K562 (cell line): ENCODE results near the gene SARS1. TPM values are rescaled to one million over a fixed set of nuclear protein-coding genes. Genes with fewer than 3 reads are reported as not detected.

Experiments used
- CBX5 ChIP-seq: IDR thresholded peaks from 2 replicates; pipeline ENCODE4 v1.6.1; 2014; ENCODE audit warnings: low read depth, borderline replicate concordance
- GABPB1 ChIP-seq: sonication (generic); formaldehyde crosslinking; IDR thresholded peaks from 2 replicates; pipeline ENCODE4 v1.8.0; 2022; ENCODE audit warnings: mild to moderate bottlenecking, missing genetic modification reagents
- HNRNPH1 ChIP-seq: fragments of 200-400 bp; formaldehyde crosslinking; optimal IDR thresholded peaks from 2 replicates; pipeline ENCODE3; 2017; ENCODE audit warnings: low read depth, mild to moderate bottlenecking, low read length, moderate library complexity
- KLF13 ChIP-seq: fragments of 450-650 bp; IDR thresholded peaks from 2 replicates; pipeline ENCODE4 v1.6.1; 2016; ENCODE audit warnings: missing genetic modification characterization, low read depth, mild to moderate bottlenecking, missing compliant biosample characterization, moderate library complexity, borderline replicate concordance
- MTF1 ChIP-seq: fragments of 250-450 bp; sonication (Bioruptor Pico); IDR thresholded peaks from 2 replicates; pipeline ENCODE4 v1.9.0; 2021; ENCODE audit warnings: moderate library complexity, mild to moderate bottlenecking, inconsistent platforms, borderline replicate concordance
- NCOA1 ChIP-seq: fragments of 450-650 bp; IDR thresholded peaks from 2 replicates; pipeline ENCODE4 v1.6.1; 2016; ENCODE audit warnings: low read depth
- PHF20 ChIP-seq: fragments of 450-650 bp; IDR thresholded peaks from 2 replicates; pipeline ENCODE4 v1.6.1; 2018; ENCODE audit not compliant: partially characterized antibody
- POLR2AphosphoS5 ChIP-seq: IDR thresholded peaks from 2 replicates; pipeline ENCODE4 v1.6.1; 2011; ENCODE audit warnings: mild to moderate bottlenecking, low read depth, low read length, moderate library complexity; ENCODE audit not compliant: control insufficient read depth, insufficient read depth
- RAD21 ChIP-seq, 2 experiments: fragments of 250-450 bp in 1 of 2; fragments of 450-650 bp in 1 of 2; sonication (Bioruptor Pico) in 1 of 2; formaldehyde crosslinking in 1 of 2; IDR thresholded peaks in 1 of 2; conservative IDR thresholded peaks in 1 of 2; 2 replicates each; pipeline versions ENCODE4 v1.4.0 to v1.8.0; 2020 to 2022; ENCODE audit warnings: mild to moderate bottlenecking in 2 of 2, moderate library complexity in 1 of 2
- WHSC1 ChIP-seq: IDR thresholded peaks from one replicate; pipeline ENCODE4 v1.6.1; 2012; ENCODE audit warnings: low read length, control low read depth, inconsistent platforms
- ZNF347 ChIP-seq: fragments of 450-650 bp; formaldehyde crosslinking; IDR thresholded peaks from 2 replicates; pipeline ENCODE4 v1.4.0; 2020; ENCODE audit warnings: low read depth, mild to moderate bottlenecking, moderate library complexity
- ZNF699 ChIP-seq: fragments of 250-450 bp; sonication (Bioruptor Pico); IDR thresholded peaks from 2 replicates; pipeline ENCODE4 v1.8.0; 2021; ENCODE audit warnings: mild to moderate bottlenecking, moderate library complexity; ENCODE audit not compliant: insufficient replicate concordance
- ZNF707 ChIP-seq: fragments of 250-450 bp; sonication (Bioruptor Pico); conservative IDR thresholded peaks from 2 replicates; pipeline ENCODE4 v1.8.0; 2022; ENCODE audit warnings: inconsistent platforms, mild to moderate bottlenecking, moderate library complexity
- polyA plus RNA-seq, 8 experiments: library from polyadenylated mRNA; depleted of rRNA in 4 of 8; stranded (reverse) in 5 of 8; unstranded in 3 of 8; fragments of >200 nt; fragmentation: Nextera tagmentation in 2 of 8; fragmentation: Illumina TruSeq in 1 of 8; extraction: Ambion mirVana in 2 of 8; extraction: Trizol in 1 of 8; gene quantifications; 2 replicates each; pipeline versions ENCODE4 v1.2.1 to v1.2.3, GENCODE V29; 2011 to 2014; ENCODE audit warnings: inconsistent platforms in 1 of 8, missing spikeins in 1 of 8
- total RNA-seq, 7 experiments: library from RNA; depleted of rRNA in 6 of 7; stranded (reverse); fragments of >200 nt in 6 of 7; fragmentation: Illumina TruSeq in 2 of 7; extraction: Trizol in 2 of 7; gene quantifications; 2 replicates each; pipeline versions ENCODE4 v1.2.1 to v1.2.3, GENCODE V29; 2011 to 2021; ENCODE audit warnings: low replicate concordance in 1 of 7
- TF ChIP-seq, protein P1 (sequence below), 2 experiments: fragments of 450-650 bp; IDR thresholded peaks; 2 replicates each; pipeline ENCODE4 v1.6.1; 2018; ENCODE audit warnings: mild to moderate bottlenecking in 2 of 2, low read depth in 1 of 2; ENCODE audit not compliant: partially characterized antibody in 2 of 2
- TF ChIP-seq, protein P2 (sequence below): sonication (generic); formaldehyde crosslinking; IDR thresholded peaks from 2 replicates; pipeline ENCODE4 v1.8.1; 2023; ENCODE audit warnings: mild to moderate bottlenecking, missing genetic modification reagents
- TF ChIP-seq, protein P3 (sequence below): sonication (generic); formaldehyde crosslinking; IDR thresholded peaks from 2 replicates; pipeline ENCODE4 v1.8.0; 2022; ENCODE audit warnings: missing genetic modification reagents, mild to moderate bottlenecking, moderate library complexity, borderline replicate concordance

The SARS1 gene
- total and polyA plus RNA-seq, 9 of the 15 experiments (the other 6 are each of a cell fraction or from before 2014, with no cell fraction given): 221 to 623 (median 254) TPM

DNA sequence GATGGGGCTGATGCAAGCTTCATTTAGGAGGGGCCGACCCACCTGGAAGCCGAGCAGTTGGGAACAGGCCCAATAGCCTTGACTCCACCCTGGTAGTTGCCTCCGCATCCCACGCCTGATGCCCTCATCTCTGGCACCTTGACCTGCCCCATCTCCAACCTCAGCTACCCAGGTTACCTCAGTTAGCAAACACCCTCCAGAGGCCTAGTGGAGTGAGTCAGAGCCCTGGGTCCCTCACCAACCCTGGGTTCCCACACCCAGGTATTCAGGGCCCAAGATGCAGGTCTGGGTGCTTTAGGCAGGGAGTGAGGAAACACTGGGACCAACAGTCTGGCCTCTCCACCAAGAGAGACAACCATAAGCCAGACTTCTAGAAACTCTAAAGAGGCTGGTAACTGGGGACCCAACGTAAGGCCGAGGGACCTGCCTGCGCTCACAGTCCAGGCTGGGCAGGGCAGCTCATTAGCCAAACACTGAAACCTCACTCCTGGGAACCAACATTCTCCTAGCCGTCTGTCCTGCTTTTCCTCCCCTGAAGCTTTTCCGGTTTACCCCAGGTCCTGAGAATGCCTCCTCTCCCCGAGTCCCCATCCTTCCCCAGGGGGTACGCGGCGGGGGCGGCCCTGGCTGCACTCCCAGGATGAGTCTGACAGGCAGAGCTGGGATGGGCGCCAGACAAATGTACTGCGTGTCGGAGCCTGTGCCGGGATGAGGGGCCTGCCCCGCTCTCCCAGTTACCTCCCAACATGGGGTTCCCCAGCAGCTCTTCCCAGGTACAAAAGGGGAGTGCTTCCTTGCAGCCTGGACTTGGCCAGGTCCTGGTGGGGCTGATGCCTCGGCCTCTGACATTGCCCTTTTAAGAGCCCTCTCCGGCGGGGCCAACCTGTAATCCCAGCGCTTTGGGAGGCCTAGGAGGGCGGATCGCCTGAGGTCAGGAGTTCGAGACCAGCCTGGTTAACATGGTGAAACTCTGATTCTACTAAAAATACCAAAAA lies 26.7 kb downstream of the SARS1 start (continued):
- 0 out of 2 replicates have a peak, but pooled peaks have one; percentile 37 for TF ChIP-seq GABPB1
- no peak; the same call in 1 of the 2 replicates for TF ChIP-seq POLR2AphosphoS5
- TF ChIP-seq WHSC1: no peak
- no peak for TF ChIP-seq KLF13 (tag)
- TF ChIP-seq, protein P1, sequence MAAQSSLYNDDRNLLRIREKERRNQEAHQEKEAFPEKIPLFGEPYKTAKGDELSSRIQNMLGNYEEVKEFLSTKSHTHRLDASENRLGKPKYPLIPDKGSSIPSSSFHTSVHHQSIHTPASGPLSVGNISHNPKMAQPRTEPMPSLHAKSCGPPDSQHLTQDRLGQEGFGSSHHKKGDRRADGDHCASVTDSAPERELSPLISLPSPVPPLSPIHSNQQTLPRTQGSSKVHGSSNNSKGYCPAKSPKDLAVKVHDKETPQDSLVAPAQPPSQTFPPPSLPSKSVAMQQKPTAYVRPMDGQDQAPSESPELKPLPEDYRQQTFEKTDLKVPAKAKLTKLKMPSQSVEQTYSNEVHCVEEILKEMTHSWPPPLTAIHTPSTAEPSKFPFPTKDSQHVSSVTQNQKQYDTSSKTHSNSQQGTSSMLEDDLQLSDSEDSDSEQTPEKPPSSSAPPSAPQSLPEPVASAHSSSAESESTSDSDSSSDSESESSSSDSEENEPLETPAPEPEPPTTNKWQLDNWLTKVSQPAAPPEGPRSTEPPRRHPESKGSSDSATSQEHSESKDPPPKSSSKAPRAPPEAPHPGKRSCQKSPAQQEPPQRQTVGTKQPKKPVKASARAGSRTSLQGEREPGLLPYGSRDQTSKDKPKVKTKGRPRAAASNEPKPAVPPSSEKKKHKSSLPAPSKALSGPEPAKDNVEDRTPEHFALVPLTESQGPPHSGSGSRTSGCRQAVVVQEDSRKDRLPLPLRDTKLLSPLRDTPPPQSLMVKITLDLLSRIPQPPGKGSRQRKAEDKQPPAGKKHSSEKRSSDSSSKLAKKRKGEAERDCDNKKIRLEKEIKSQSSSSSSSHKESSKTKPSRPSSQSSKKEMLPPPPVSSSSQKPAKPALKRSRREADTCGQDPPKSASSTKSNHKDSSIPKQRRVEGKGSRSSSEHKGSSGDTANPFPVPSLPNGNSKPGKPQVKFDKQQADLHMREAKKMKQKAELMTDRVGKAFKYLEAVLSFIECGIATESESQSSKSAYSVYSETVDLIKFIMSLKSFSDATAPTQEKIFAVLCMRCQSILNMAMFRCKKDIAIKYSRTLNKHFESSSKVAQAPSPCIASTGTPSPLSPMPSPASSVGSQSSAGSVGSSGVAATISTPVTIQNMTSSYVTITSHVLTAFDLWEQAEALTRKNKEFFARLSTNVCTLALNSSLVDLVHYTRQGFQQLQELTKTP (IDR thresholded peaks at IDR 0.05; ENCODE audit: low read depth in 1 of 2, partially characterized antibody in 2 of 2): no peak
- no peak for TF ChIP-seq CBX5
- TF ChIP-seq, protein P2, sequence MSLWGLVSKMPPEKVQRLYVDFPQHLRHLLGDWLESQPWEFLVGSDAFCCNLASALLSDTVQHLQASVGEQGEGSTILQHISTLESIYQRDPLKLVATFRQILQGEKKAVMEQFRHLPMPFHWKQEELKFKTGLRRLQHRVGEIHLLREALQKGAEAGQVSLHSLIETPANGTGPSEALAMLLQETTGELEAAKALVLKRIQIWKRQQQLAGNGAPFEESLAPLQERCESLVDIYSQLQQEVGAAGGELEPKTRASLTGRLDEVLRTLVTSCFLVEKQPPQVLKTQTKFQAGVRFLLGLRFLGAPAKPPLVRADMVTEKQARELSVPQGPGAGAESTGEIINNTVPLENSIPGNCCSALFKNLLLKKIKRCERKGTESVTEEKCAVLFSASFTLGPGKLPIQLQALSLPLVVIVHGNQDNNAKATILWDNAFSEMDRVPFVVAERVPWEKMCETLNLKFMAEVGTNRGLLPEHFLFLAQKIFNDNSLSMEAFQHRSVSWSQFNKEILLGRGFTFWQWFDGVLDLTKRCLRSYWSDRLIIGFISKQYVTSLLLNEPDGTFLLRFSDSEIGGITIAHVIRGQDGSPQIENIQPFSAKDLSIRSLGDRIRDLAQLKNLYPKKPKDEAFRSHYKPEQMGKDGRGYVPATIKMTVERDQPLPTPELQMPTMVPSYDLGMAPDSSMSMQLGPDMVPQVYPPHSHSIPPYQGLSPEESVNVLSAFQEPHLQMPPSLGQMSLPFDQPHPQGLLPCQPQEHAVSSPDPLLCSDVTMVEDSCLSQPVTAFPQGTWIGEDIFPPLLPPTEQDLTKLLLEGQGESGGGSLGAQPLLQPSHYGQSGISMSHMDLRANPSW (CRISPR knock-in tag): no peak
- no peak for TF ChIP-seq HNRNPH1
- TF ChIP-seq ZNF707 (CRISPR knock-in tag): no peak
- TF ChIP-seq RAD21 (CRISPR knock-in tag; conservative IDR thresholded peaks at IDR 0.05 in 1 of 2, IDR thresholded peaks at IDR 0.05 in 1 of 2): no peak
- TF ChIP-seq MTF1: no peak
- TF ChIP-seq, protein P3, sequence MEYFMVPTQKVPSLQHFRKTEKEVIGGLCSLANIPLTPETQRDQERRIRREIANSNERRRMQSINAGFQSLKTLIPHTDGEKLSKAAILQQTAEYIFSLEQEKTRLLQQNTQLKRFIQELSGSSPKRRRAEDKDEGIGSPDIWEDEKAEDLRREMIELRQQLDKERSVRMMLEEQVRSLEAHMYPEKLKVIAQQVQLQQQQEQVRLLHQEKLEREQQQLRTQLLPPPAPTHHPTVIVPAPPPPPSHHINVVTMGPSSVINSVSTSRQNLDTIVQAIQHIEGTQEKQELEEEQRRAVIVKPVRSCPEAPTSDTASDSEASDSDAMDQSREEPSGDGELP (CRISPR knock-in tag): peak; percentile 56; the same call in 1 of the 2 replicates
- TF ChIP-seq ZNF699 (CRISPR knock-in tag): no peak
- no peak for TF ChIP-seq PHF20
- TF ChIP-seq ZNF347 (CRISPR knock-in tag): no peak
- no peak for TF ChIP-seq NCOA1
